ENCODE measurements around the gene GCN1. TPM values are rescaled to one million over a fixed set of nuclear protein-coding genes. Genes with fewer than 3 reads are reported as not detected.

GCN1 gene
- total RNA-seq, 1 experiment from 2014 or later, result 254 TPM

DNA sequence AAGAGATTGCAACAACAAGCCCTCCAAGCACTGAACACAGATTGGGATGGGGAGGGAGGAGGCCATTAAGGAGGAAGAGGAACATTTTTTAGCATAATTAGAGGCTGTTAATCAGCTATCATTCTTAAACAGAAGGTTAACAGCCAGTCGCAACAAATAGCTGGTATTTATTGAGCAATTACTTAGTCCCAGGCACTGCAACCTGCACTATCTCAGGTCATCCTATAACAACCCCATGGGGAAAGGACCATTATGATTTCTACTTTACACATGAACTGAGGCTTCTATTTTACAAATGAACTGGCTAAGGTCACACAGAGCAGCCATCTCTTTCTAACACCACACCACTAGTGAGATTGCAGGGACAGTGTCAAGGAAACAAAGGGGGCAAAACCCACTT lies 88.4 kb downstream of the GCN1 start:
- Histone ChIP-seq H3F3A (ENCODE audit: low read length, unreplicated experiment) (no peaks in the 10 kb centered on the region), H3K4me1 (ENCODE audit: insufficient read depth, low read length) (no peaks in the 10 kb centered on the region), H3K36me3 (ENCODE audit: low read depth, low read length) (peaks cover 26% of the 10 kb centered on the region), H3K27ac (ENCODE audit: low read length) (no peak overlapping the region), H2AFZ (ENCODE audit: low read length) (no peak overlapping the region), H3K9me3 (ENCODE audit: low read length) (no peaks in the 10 kb centered on the region), H3K27me3 (ENCODE audit: low read length) (no peaks in the 10 kb centered on the region), H3K4me3 (ENCODE audit: low read length) (no peak overlapping the region), H3K9ac (ENCODE audit: low read length) (no peak overlapping the region), H3K4me2 (ENCODE audit: low read length) (no peak overlapping the region), H3K9me2 (replicated peaks; ENCODE audit: low read length) (no peaks in the 10 kb centered on the region), H3K79me2 (ENCODE audit: low read length) (peaks cover 96% of the 10 kb centered on the region), H4K20me1 (ENCODE audit: low read length) (peaks cover 51% of the 10 kb centered on the region)
- TF ChIP-seq, protein P1, sequence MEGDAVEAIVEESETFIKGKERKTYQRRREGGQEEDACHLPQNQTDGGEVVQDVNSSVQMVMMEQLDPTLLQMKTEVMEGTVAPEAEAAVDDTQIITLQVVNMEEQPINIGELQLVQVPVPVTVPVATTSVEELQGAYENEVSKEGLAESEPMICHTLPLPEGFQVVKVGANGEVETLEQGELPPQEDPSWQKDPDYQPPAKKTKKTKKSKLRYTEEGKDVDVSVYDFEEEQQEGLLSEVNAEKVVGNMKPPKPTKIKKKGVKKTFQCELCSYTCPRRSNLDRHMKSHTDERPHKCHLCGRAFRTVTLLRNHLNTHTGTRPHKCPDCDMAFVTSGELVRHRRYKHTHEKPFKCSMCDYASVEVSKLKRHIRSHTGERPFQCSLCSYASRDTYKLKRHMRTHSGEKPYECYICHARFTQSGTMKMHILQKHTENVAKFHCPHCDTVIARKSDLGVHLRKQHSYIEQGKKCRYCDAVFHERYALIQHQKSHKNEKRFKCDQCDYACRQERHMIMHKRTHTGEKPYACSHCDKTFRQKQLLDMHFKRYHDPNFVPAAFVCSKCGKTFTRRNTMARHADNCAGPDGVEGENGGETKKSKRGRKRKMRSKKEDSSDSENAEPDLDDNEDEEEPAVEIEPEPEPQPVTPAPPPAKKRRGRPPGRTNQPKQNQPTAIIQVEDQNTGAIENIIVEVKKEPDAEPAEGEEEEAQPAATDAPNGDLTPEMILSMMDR (conservative IDR thresholded peaks at IDR 0.05; ENCODE audit: low read depth, low read length), result no peak
- no peak for TF ChIP-seq EZH2phosphoT487 (IDR thresholded peaks at IDR 0.05; ENCODE audit: borderline replicate concordance, low read length)
- TF ChIP-seq EZH2 (IDR thresholded peaks at IDR 0.05; ENCODE audit: low read length, unreplicated experiment), result no peak
- ATAC-seq, result no peak
- no peak for DNase-seq
- ChIA-PET POLR2A (ENCODE audit: unreplicated experiment) (interaction anchor here (0.6 kb wide), 1 partner anchor 12 kb away, joined by 5 read pairs; no protein-coding TSS in a partner anchor), CTCF (no interaction called here)
- no TSS peak for BruUV-seq (replicated peaks)
- intact Hi-C loops (cut with micrococcal nuclease), result no loop called here

DNA sequence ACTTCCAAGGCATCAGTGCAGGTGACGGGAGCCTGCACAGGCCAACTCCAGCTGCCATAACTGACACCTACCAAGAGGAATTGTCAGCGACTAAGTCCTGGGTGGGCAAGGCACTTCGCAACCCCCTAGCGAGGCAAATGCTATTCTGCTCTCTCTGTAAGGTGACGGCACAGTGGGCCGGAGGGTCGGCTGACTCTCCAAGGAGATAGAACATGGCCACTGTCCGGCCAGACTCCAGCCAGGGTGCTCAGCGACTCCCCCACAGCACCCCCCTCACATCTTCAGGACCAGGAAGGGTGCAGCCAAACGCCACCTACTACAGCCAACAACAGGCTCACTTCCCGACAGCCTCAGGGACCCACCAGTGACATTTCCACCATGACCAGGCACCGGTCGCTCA lies 91.1 kb downstream of the GCN1 start:
- Histone ChIP-seq H3K9me3 (ENCODE audit: low read length) (no peaks in the 10 kb centered on the region), H3K9me2 (replicated peaks; ENCODE audit: low read length) (no peaks in the 10 kb centered on the region), H3K79me2 (ENCODE audit: low read length) (peaks cover 82% of the 10 kb centered on the region), H3K27me3 (ENCODE audit: low read length) (no peaks in the 10 kb centered on the region), H4K20me1 (ENCODE audit: low read length) (peaks cover 47% of the 10 kb centered on the region), H3K4me3 (ENCODE audit: low read length) (no peak overlapping the region), H3K36me3 (ENCODE audit: low read depth, low read length) (peaks cover 32% of the 10 kb centered on the region), H3F3A (ENCODE audit: low read length, unreplicated experiment) (no peaks in the 10 kb centered on the region), H3K4me2 (ENCODE audit: low read length) (no peak overlapping the region), H2AFZ (ENCODE audit: low read length) (no peak overlapping the region), H3K4me1 (ENCODE audit: insufficient read depth, low read length) (no peaks in the 10 kb centered on the region), H3K9ac (ENCODE audit: low read length) (no peak overlapping the region), H3K27ac (ENCODE audit: low read length) (no peak overlapping the region)
- TF ChIP-seq, protein P1 (conservative IDR thresholded peaks at IDR 0.05; ENCODE audit: low read depth, low read length), result no peak
- TF ChIP-seq EZH2phosphoT487 (IDR thresholded peaks at IDR 0.05; ENCODE audit: borderline replicate concordance, low read length) (no peak), EZH2 (IDR thresholded peaks at IDR 0.05; ENCODE audit: low read length, unreplicated experiment) (no peak)
- ATAC-seq, result no peak
- intact Hi-C loops (cut with micrococcal nuclease), result no loop called here
- DNase-seq, result no peak
- CTCF ChIA-PET, result no interaction called here
- POLR2A ChIA-PET (ENCODE audit: unreplicated experiment), result no interaction called here
- BruUV-seq (replicated peaks), result no TSS peak

DNA sequence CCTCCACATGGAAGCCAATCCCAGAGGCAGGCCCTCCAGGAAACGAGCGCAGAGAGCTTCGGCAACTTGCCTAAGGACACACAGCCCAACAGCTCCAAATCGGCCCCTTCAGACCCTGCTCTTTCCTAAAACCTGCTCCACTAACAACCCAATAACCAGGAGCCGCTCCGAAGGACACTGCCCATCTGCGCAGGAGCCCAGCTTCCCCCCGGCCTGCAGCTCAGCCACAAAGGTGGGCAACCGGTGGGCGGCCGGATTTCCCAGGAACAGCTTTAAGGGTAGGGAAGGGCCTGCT lies 91.5 kb downstream of the GCN1 start:
- no peaks in the 10 kb centered on the region for H3K27me3 ChIP-seq (ENCODE audit: low read length)
- ATAC-seq, result no peak
- H3K9ac ChIP-seq (ENCODE audit: low read length), result no peak overlapping the region
- no peak overlapping the region for H3K27ac ChIP-seq (ENCODE audit: low read length)
- H2AFZ ChIP-seq (ENCODE audit: low read length), result no peak overlapping the region
- ChIA-PET CTCF (no interaction called here), POLR2A (ENCODE audit: unreplicated experiment) (no interaction called here)
- intact Hi-C loops (cut with micrococcal nuclease), result no loop called here
- peaks cover 79% of the 10 kb centered on the region for H3K79me2 ChIP-seq (ENCODE audit: low read length)
- H3K4me3 ChIP-seq (ENCODE audit: low read length), result no peak overlapping the region
- H4K20me1 ChIP-seq (ENCODE audit: low read length), result peaks cover 43% of the 10 kb centered on the region
- no peaks in the 10 kb centered on the region for H3F3A ChIP-seq (ENCODE audit: low read length, unreplicated experiment)
- TF ChIP-seq EZH2 (IDR thresholded peaks at IDR 0.05; ENCODE audit: low read length, unreplicated experiment), result no peak
- no peak for TF ChIP-seq EZH2phosphoT487 (IDR thresholded peaks at IDR 0.05; ENCODE audit: borderline replicate concordance, low read length)
- TF ChIP-seq, protein P1 (conservative IDR thresholded peaks at IDR 0.05; ENCODE audit: low read depth, low read length), result no peak
- BruUV-seq (replicated peaks), result no TSS peak
- H3K9me2 ChIP-seq (replicated peaks; ENCODE audit: low read length), result no peaks in the 10 kb centered on the region
- no peaks in the 10 kb centered on the region for H3K4me1 ChIP-seq (ENCODE audit: insufficient read depth, low read length)
- no peak overlapping the region for H3K4me2 ChIP-seq (ENCODE audit: low read length)
- peaks cover 36% of the 10 kb centered on the region for H3K36me3 ChIP-seq (ENCODE audit: low read depth, low read length)
- H3K9me3 ChIP-seq (ENCODE audit: low read length), result no peaks in the 10 kb centered on the region
- DNase-seq, result no peak

Data from PC-3 (cell line).